HG03575 (cell line): ENCODE measurements around the gene CEBPG.

ENCODE experiments used
- ATAC-seq: cut with Tn5 transposase; IDR thresholded peaks from one replicate; pipeline ENCODE4 v1.9.1; 2021; ENCODE audit not compliant: unreplicated experiment, insufficient number of reproducible peaks, low FRiP score; ENCODE audit errors: extremely low read depth

CEBPG gene

GRCh38 chr19:33402421-33403220 lies 29.1 kb downstream of the CEBPG start:
- no peak for ATAC-seq

- ATAC-seq = no peak
These were observed 29.9 kb downstream of the CEBPG start for GRCh38 chr19:33403221-33403972.

DNA sequence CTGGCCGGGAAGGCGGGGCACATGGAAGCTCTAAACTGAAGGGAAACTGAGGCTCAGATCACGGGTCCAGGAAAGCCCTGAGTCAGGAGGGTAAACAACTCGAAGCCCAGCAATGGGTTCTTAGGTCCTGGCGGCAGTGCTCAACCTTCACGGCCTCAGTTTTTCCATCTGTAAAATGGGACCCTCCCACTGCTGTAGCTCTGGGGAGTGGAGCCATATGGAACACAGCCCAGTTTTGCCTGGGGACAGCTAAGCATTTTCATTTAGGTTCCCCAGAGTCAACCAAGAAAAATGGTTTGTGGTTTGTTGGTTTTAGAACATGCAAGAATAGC lies 30.4 kb downstream of the CEBPG start:
- ATAC-seq = no peak

DNA sequence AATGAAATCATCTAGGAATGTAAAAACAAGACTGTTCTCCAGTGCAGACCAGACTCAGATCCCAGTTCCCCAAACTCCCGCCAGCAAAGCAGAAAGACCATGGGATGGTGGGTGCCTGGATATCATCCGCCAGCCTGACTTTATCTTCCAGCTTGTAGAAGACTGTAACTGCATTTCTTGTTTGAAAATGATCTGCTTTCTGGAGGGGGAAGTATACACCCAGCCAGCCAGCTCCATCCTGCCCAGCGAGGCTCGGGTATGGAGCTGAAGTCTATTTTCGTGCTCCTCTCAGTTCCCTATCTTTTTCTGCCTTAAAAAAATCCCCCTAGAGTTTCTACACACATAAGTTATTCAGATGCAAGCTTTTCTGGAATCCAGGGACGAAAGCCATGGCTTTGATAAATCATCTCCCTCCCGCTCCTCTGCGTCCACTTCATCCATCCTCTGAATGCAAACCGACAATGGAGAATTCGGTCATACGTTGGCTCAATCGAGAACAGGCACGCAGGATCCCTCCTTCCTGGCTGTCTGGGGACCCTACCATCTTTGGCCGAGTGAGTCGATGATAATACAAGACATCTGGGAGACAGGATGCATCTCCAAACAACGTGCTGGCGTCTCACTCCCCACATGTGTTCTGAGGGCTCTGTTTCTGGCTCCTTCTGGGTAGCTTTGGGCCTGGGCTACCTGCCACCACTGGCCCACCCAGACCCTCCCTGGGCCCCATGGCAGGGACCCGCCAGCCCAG lies 31.2 kb downstream of the CEBPG start:
- ATAC-seq = no peak

DNA sequence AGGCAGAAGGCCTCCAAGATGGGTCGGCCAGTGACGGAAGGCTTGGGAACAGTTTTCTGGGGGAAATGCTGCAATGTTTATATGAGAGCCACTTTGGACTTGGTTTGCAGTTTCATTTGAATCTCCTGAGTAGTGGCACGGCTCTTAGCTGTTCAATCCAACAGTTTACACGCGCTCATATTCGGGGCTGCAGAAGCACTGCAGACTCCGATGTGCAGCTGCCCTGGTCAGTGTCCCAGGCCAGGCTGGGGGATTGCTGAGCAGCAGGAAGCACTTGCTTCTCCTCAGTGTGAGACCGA lies 31.7 kb downstream of the CEBPG start:
- ATAC-seq = no peak

GRCh38 chr19:33405553-33406461 lies 32.3 kb downstream of the CEBPG start:
- ATAC-seq = no peak

- ATAC-seq = no peak
These were observed 33.1 kb downstream of the CEBPG start for GRCh38 chr19:33406521-33407139.

DNA sequence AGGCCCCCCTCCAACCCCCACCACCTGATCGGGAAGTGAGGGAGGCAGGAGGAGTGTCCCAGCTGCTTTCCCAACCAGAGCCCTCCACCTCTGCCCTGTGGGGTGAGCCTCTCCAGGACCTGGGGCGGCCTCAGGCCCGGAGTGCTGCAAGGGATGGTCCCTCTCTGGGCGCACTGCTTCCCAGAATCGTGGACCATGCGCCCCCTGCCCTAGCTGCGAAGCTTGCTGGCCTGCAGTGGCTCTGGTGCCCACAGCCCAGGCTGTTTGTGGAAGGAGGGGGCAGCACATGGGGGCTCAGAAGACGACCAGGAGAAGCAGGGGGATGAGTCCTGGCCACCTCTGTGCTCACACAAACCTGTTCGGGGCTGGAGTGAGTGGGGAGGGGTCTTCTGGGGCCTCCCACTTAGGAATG lies 33.6 kb downstream of the CEBPG start:
- ATAC-seq = no peak

GRCh38 chr19:33407716-33408115 lies 34.2 kb downstream of the CEBPG start:
- no peak for ATAC-seq

DNA sequence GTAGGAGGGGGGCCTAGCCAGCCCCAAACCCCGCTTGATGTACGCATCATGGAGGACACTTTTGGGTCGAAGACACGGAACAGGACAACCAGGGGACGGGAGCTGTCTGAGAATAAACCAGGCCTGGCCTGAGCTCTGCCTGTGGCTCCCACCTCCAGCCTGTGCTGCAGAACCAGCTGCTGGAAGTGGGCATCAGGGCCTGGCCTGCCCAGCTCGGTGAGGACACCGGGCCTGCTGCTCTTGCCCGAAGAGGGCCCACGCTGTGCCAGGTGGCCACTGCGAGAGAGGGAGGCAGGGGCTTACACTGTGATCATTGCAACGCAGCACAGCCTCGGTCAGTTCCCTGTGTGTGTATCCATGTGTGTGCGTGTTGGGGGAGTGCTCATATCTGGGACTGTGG lies 34.6 kb downstream of the CEBPG start:
- no peak for ATAC-seq

- ATAC-seq = no peak
These were observed 35.3 kb downstream of the CEBPG start for GRCh38 chr19:33408538-33409434.

DNA sequence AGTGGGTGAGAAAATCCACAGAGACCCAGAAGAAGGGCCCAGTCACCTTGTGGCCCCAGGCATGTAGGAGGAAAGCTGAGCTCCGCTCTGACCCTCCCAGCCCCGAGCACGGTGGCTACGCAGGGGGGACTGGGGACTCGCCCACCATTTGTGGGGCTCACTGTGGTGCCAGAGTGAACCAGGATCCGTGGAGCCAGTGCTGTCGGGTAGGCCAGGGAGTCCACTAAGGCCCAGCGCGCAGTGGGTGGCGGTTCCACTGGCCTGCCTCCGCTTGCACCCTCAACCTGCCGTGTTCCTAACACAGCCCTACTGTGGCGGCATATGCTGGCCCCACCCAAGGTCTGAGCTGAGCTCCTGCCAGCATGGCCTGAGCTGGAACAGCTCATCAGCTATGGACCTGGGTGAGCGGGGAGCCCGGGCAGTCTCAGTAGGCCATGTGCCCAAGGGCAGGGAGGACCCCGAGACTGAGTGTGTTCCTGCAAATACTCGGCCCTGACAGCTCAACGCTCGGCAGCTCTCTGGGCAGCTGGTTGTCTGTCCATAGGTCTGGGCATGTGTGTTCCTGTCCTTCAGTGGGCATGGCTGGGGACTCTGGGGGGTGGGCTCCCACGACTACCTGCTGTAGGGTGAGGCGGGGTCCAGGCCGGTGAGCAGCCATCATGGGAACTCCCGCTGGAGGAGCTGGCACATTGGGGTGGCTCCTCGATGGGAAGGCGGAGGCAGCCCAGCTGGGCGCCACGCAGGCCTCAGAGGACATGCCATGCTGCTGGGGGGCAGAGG lies 36.6 kb downstream of the CEBPG start:
- no peak for ATAC-seq

- no peak for ATAC-seq
These were observed 37.4 kb downstream of the CEBPG start for GRCh38 chr19:33410915-33411401.

DNA sequence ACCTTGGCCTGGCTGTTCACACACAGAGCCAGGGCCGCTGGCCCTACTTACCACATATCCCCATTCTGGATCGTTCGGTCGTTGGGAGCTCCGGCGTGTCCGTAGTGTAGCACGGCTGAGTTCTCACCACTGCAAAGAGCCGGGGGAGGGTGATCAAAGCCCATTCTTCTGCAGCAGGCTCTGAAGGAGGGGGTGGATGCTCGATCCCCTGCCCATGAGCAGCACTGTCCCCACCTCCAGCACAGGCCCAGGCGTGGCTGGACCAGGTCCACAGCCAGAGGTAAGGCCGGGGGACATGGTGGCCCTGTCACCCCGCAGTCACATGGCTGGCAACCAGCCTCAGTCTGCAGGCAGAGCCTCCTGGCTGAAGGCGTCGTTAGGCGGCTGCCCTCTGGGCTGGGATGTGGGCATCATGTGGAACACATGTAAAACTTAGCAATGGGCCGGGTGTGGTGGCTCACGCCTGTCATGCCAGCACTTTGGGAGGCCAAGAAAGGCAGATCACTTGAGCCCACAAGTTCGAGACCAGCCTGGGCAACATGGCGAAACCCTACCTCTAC lies 38.2 kb downstream of the CEBPG start:
- ATAC-seq = no peak

GRCh38 chr19:33412601-33413425 lies 39.3 kb downstream of the CEBPG start:
- ATAC-seq = no peak

GRCh38 chr19:33413426-33413725 lies 39.9 kb downstream of the CEBPG start:
- ATAC-seq = no peak
